HepG2 (cell line): ENCODE measurements around the gene IKZF5. TPM values are rescaled to one million over a fixed set of nuclear protein-coding genes. Genes with fewer than 3 reads are reported as not detected.

Experiments
- FOXJ3 ChIP-seq: sonication (generic); formaldehyde crosslinking; IDR thresholded peaks from 2 replicates; pipeline ENCODE4 v1.4.0; 2020; ENCODE audit warnings: missing genetic modification reagents, mild to moderate bottlenecking, borderline replicate concordance
- FUBP1 ChIP-seq: sonication (generic); formaldehyde crosslinking; IDR thresholded peaks from 2 replicates; pipeline ENCODE4 v1.5.1; 2020; ENCODE audit warnings: missing genetic modification reagents, mild to moderate bottlenecking, borderline replicate concordance
- GABPA ChIP-seq, 2 experiments: IDR thresholded peaks; 2 replicates each; pipeline ENCODE4 v1.6.1; 2011 to 2016; ENCODE audit warnings: low read depth in 2 of 2, low read length in 1 of 2, missing biosample characterization in 1 of 2, missing genetic modification characterization in 1 of 2
- IKZF4 ChIP-seq: sonication (generic); formaldehyde crosslinking; IDR thresholded peaks from 2 replicates; pipeline ENCODE4 v1.5.1; 2020; ENCODE audit warnings: borderline replicate concordance, mild to moderate bottlenecking, low read depth, missing genetic modification reagents; ENCODE audit errors: not compliant biosample characterization
- JUND ChIP-seq: sonication (generic); formaldehyde crosslinking; IDR thresholded peaks from 2 replicates; pipeline ENCODE4 v1.8.0; 2022; ENCODE audit warnings: mild to moderate bottlenecking, missing genetic modification reagents
- MNT ChIP-seq: fragments of 450-650 bp; IDR thresholded peaks from 2 replicates; pipeline ENCODE4 v1.6.1; 2016
- ZNF234 ChIP-seq: sonication (generic); formaldehyde crosslinking; conservative IDR thresholded peaks from 2 replicates; pipeline ENCODE4 v1.5.1; 2020; ENCODE audit warnings: mild to moderate bottlenecking, missing genetic modification reagents
- ZNF7 ChIP-seq: IDR thresholded peaks from 2 replicates; pipeline ENCODE4 v1.6.1; 2016; ENCODE audit warnings: missing biosample characterization, missing genetic modification reagents
- polyA plus RNA-seq, 8 experiments: library from polyadenylated mRNA; depleted of rRNA in 3 of 8; stranded (reverse) in 7 of 8; unstranded in 1 of 8; fragments of >200 nt; fragmentation: Illumina TruSeq in 4 of 8; extraction: Trizol in 4 of 8; gene quantifications; 2 replicates each; pipeline versions ENCODE4 v1.2.1 to v1.2.3, GENCODE V29; 2011 to 2016; ENCODE audit warnings: low read depth in 4 of 8, missing spikeins in 1 of 8, mixed read lengths in 1 of 8; ENCODE audit not compliant: insufficient read depth in 1 of 8
- total RNA-seq, 5 experiments: library from RNA; depleted of rRNA; stranded (reverse); fragments of >200 nt; fragmentation: Illumina TruSeq; extraction: Trizol; gene quantifications; 2 replicates each; pipeline ENCODE4 v1.2.3, GENCODE V29; 2016; ENCODE audit warnings: low read depth in 1 of 5
- TF ChIP-seq, protein P1 (sequence below): sonication (generic); formaldehyde crosslinking; IDR thresholded peaks from 2 replicates; pipeline ENCODE4 v1.9.0; 2022; ENCODE audit warnings: low read depth, missing genetic modification reagents
- TF ChIP-seq, protein P2 (sequence below), 2 experiments: sonication (generic) in 1 of 2; formaldehyde crosslinking in 1 of 2; IDR thresholded peaks; 2 replicates each; pipeline versions ENCODE4 v1.4.0 to v1.6.1; 2016 to 2020; ENCODE audit warnings: borderline replicate concordance in 1 of 2, low read depth in 1 of 2, mild to moderate bottlenecking in 1 of 2, missing genetic modification reagents in 1 of 2
- TF ChIP-seq, protein P3 (sequence below): sonication (generic); formaldehyde crosslinking; IDR thresholded peaks from 2 replicates; pipeline ENCODE4 v1.8.0; 2022; ENCODE audit warnings: mild to moderate bottlenecking, missing genetic modification reagents, borderline replicate concordance
- TF ChIP-seq, protein P4 (sequence below): conservative IDR thresholded peaks from 2 replicates; pipeline ENCODE4 v1.6.1; 2018; ENCODE audit warnings: missing genetic modification reagents

The IKZF5 gene
- total and polyA plus RNA-seq, 2 of the 13 experiments (the other 11 are each of a cell fraction or from before 2014, with no cell fraction given) = 3.7 to 12.0 TPM

DNA sequence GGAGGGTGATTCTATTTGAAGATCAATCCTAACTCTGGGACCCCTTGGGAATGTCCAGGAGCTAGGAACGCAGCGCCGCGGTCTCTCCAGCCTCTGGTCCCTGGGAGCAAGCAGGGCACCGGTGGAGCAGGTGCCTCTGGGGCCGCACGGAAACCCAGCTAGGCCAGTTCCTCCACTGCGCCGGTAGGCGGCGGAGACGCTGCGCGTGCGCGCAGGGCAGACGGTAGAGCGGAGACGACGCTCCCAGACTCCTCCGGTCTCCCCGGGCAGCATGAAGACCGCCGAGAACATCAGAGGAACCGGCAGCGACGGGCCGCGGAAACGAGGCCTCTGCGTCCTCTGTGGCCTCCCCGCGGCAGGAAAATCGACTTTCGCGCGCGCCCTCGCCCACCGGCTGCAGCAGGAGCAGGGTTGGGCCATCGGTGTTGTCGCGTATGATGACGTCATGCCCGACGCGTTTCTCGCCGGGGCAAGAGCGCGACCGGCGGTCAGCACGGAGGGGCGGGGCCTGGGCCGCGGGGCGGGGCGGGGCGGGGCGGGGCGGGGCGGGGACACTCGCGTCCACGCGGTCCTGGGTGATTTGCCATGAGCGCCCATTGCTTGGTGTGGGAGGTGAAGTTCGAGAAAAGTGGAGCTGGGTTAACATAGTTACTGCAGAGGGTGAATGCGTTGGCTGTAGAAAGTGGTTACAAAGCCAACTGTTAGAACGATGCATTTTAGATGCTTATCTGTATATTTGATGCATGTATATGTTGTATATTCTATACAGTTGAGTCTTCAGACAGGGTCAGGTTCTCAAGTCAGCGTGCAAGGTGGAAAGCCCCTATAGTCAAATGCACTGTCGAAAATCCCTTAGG is 28.2 kb downstream of the IKZF5 start, which contains the start of gene PSTK (continued):
- TF ChIP-seq FUBP1 (CRISPR knock-in tag) (no peak), FOXJ3 (CRISPR knock-in tag) (no peak; the same call in 1 of the 2 replicates), JUND (peak; percentile 90), ZNF7 (CRISPR knock-in tag) (no peak), MNT (no peak; the same call in 1 of the 2 replicates), IKZF4 (peak; percentile 59), GABPA (IDR thresholded peaks at IDR 0.05; ENCODE audit: low read depth, low read length) (no peak), GABPA (CRISPR knock-in tag; IDR thresholded peaks at IDR 0.05; ENCODE audit: low read depth) (no peak; the same call in 1 of the 2 replicates), ZNF234 (CRISPR knock-in tag) (no peak)
- TF ChIP-seq, protein P1, sequence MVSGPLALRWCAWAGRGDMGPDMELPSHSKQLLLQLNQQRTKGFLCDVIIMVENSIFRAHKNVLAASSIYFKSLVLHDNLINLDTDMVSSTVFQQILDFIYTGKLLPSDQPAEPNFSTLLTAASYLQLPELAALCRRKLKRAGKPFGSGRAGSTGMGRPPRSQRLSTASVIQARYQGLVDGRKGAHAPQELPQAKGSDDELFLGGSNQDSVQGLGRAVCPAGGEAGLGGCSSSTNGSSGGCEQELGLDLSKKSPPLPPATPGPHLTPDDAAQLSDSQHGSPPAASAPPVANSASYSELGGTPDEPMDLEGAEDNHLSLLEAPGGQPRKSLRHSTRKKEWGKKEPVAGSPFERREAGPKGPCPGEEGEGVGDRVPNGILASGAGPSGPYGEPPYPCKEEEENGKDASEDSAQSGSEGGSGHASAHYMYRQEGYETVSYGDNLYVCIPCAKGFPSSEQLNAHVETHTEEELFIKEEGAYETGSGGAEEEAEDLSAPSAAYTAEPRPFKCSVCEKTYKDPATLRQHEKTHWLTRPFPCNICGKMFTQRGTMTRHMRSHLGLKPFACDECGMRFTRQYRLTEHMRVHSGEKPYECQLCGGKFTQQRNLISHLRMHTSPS (CRISPR knock-in tag) = no peak
- TF ChIP-seq, protein P2, sequence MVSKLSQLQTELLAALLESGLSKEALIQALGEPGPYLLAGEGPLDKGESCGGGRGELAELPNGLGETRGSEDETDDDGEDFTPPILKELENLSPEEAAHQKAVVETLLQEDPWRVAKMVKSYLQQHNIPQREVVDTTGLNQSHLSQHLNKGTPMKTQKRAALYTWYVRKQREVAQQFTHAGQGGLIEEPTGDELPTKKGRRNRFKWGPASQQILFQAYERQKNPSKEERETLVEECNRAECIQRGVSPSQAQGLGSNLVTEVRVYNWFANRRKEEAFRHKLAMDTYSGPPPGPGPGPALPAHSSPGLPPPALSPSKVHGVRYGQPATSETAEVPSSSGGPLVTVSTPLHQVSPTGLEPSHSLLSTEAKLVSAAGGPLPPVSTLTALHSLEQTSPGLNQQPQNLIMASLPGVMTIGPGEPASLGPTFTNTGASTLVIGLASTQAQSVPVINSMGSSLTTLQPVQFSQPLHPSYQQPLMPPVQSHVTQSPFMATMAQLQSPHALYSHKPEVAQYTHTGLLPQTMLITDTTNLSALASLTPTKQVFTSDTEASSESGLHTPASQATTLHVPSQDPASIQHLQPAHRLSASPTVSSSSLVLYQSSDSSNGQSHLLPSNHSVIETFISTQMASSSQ (IDR thresholded peaks at IDR 0.05; ENCODE audit: low read depth) = no peak
- TF ChIP-seq, protein P2 (CRISPR knock-in tag; IDR thresholded peaks at IDR 0.05; ENCODE audit: borderline replicate concordance) = no peak
- TF ChIP-seq, protein P3, sequence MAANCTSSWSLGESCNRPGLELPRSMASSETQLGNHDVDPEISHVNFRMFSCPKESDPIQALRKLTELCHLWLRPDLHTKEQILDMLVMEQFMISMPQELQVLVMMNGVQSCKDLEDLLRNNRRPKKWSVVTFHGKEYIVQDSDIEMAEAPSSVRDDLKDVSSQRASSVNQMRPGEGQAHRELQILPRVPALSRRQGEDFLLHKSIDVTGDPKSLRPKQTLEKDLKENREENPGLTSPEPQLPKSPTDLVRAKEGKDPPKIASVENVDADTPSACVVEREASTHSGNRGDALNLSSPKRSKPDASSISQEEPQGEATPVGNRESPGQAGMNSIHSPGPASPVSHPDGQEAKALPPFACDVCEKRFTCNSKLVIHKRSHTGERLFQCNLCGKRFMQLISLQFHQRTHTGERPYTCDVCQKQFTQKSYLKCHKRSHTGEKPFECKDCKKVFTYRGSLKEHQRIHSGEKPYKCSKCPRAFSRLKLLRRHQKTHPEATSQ (CRISPR knock-in tag) = no peak
- TF ChIP-seq, protein P4, sequence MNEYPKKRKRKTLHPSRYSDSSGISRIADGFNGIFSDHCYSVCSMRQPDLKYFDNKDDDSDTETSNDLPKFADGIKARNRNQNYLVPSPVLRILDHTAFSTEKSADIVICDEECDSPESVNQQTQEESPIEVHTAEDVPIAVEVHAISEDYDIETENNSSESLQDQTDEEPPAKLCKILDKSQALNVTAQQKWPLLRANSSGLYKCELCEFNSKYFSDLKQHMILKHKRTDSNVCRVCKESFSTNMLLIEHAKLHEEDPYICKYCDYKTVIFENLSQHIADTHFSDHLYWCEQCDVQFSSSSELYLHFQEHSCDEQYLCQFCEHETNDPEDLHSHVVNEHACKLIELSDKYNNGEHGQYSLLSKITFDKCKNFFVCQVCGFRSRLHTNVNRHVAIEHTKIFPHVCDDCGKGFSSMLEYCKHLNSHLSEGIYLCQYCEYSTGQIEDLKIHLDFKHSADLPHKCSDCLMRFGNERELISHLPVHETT (CRISPR knock-in tag) = peak; percentile 91
